GM23338 (cell line): ENCODE data around the gene AP1B1. TPM values are rescaled to one million over a fixed set of nuclear protein-coding genes. Genes with fewer than 3 reads are reported as not detected.

Source experiments
- ATAC-seq: fragments of 200-7000 bp; cut with Tn5 transposase; 3 replicates; pipeline ENCODE4 v1.9.1; 2020
- DNase-seq: peaks from one replicate; pipeline ENCODE4 v3.0.0-alpha.2; 2015; ENCODE audit warnings: low spot score
- H2AFZ ChIP-seq: fragments of 200-600 bp; sonication (generic); 2 replicates; pipeline ENCODE4 v1.8.0; 2016; ENCODE audit warnings: antibody characterized with exemption, mild to moderate bottlenecking, moderate library complexity
- H3F3A ChIP-seq: fragments of 200-600 bp; sonication (generic); replicated peaks from 2 replicates; pipeline ENCODE4 v1.8.0; 2017; ENCODE audit warnings: antibody characterized with exemption, mixed run types, low read depth
- H3K27ac ChIP-seq: fragments of 200-600 bp; sonication (generic); 2 replicates; pipeline ENCODE4 v1.6.1; 2016; ENCODE audit warnings: low read depth
- H3K27me3 ChIP-seq: fragments of 200-600 bp; sonication (generic); 2 replicates; pipeline ENCODE4 v1.8.0; 2016; ENCODE audit warnings: mild to moderate bottlenecking, mixed run types, moderate library complexity; ENCODE audit not compliant: insufficient read depth
- H3K36me3 ChIP-seq: fragments of 200-600 bp; sonication (generic); 2 replicates; pipeline ENCODE4 v1.8.0; 2016; ENCODE audit warnings: mild to moderate bottlenecking; ENCODE audit not compliant: insufficient read depth
- H3K4me1 ChIP-seq: fragments of 200-600 bp; sonication (generic); 2 replicates; pipeline ENCODE4 v1.8.0; 2016; ENCODE audit warnings: mild to moderate bottlenecking, moderate library complexity; ENCODE audit not compliant: insufficient read depth
- H3K4me2 ChIP-seq: fragments of 200-600 bp; sonication (generic); 2 replicates; pipeline ENCODE4 v1.7.1; 2017; ENCODE audit warnings: mixed run types
- H3K4me3 ChIP-seq: fragments of 200-600 bp; sonication (generic); 2 replicates; pipeline ENCODE4 v1.6.1; 2016; ENCODE audit warnings: mixed run types
- H3K79me2 ChIP-seq: fragments of 200-600 bp; sonication (generic); replicated peaks from 2 replicates; pipeline ENCODE4 v1.8.0; 2017; ENCODE audit warnings: mild to moderate bottlenecking; ENCODE audit not compliant: insufficient read depth
- H3K9me2 ChIP-seq: fragments of 200-600 bp; sonication (generic); 2 replicates; pipeline ENCODE4 v1.8.0; 2017; ENCODE audit not compliant: insufficient read depth
- H4K20me1 ChIP-seq: fragments of 200-600 bp; sonication (generic); replicated peaks from 2 replicates; pipeline ENCODE4 v1.8.0; 2017; ENCODE audit warnings: mild to moderate bottlenecking; ENCODE audit not compliant: insufficient read depth
- H3K27ac Mint-ChIP-seq: 2 replicates; pipeline ENCODE4 v1.8.0; 2020; ENCODE audit warnings: inconsistent platforms, mild to moderate bottlenecking, moderate library complexity, mixed read lengths
- H3K27me3 Mint-ChIP-seq: 3 replicates; pipeline ENCODE4 v1.8.0; 2022; ENCODE audit warnings: low read depth, mild to moderate bottlenecking, moderate library complexity, mixed read lengths, inconsistent platforms; ENCODE audit not compliant: insufficient read depth, poor library complexity
- H3K36me3 Mint-ChIP-seq: 3 replicates; pipeline ENCODE4 v1.8.0; 2021; ENCODE audit warnings: low read depth, mild to moderate bottlenecking, inconsistent platforms, moderate library complexity, mixed read lengths
- H3K4me1 Mint-ChIP-seq: 3 replicates; pipeline ENCODE4 v1.8.0; 2020; ENCODE audit warnings: mild to moderate bottlenecking, inconsistent platforms, mixed read lengths
- H3K4me3 Mint-ChIP-seq: 3 replicates; pipeline ENCODE4 v1.8.0; 2021; ENCODE audit warnings: moderate library complexity, mild to moderate bottlenecking, inconsistent platforms, mixed read lengths
- H3K9me3 Mint-ChIP-seq: 3 replicates; pipeline ENCODE4 v1.8.0; 2020; ENCODE audit warnings: moderate library complexity, mild to moderate bottlenecking, inconsistent platforms, mixed read lengths
- CREB1 ChIP-seq: fragments of 250-450 bp; sonication (Bioruptor Pico); IDR thresholded peaks from 2 replicates; pipeline ENCODE4 v1.5.0; 2020; ENCODE audit warnings: low read depth, mild to moderate bottlenecking, moderate library complexity
- EZH2 ChIP-seq: fragments of 200-600 bp; sonication (generic); IDR thresholded peaks from one replicate; pipeline ENCODE4 v1.8.0; 2017; ENCODE audit warnings: antibody characterized with exemption, mild to moderate bottlenecking, low read depth; ENCODE audit not compliant: unreplicated experiment
- EZH2phosphoT487 ChIP-seq: fragments of 200-600 bp; sonication (generic); IDR thresholded peaks from one replicate; pipeline ENCODE4 v1.8.1; 2018; ENCODE audit warnings: antibody characterized with exemption; ENCODE audit not compliant: unreplicated experiment
- JUNB ChIP-seq: IDR thresholded peaks from one replicate; pipeline ENCODE4 v1.6.1; 2016; ENCODE audit warnings: antibody characterized with exemption; ENCODE audit not compliant: unreplicated experiment
- NANOG ChIP-seq: IDR thresholded peaks from 2 replicates; pipeline ENCODE4 v1.6.1; 2016; ENCODE audit warnings: antibody characterized with exemption, borderline replicate concordance
- POLR2AphosphoS5 ChIP-seq: IDR thresholded peaks from 2 replicates; pipeline ENCODE4 v1.6.1; 2016; ENCODE audit warnings: antibody characterized with exemption, low read depth
- STAT1 ChIP-seq: IDR thresholded peaks from one replicate; pipeline ENCODE4 v1.6.1; 2016; ENCODE audit warnings: antibody characterized with exemption; ENCODE audit not compliant: unreplicated experiment
- ZNF114 ChIP-seq: fragments of 250-450 bp; sonication (Bioruptor Pico); IDR thresholded peaks from 2 replicates; pipeline ENCODE4 v1.5.0; 2020; ENCODE audit warnings: mild to moderate bottlenecking, moderate library complexity
- ZNF331 ChIP-seq: fragments of 250-450 bp; sonication (Bioruptor Pico); IDR thresholded peaks from 2 replicates; pipeline ENCODE4 v1.5.0; 2020; ENCODE audit warnings: low read depth, mild to moderate bottlenecking, moderate library complexity
- polyA plus RNA-seq: library from polyadenylated mRNA; unstranded; fragments of >200 nt; fragmentation: Nextera tagmentation; extraction: Ambion mirVana; gene quantifications from 2 replicates; pipeline ENCODE4 v1.2.1, GENCODE V29; 2016
- total RNA-seq: library from RNA; depleted of rRNA; stranded (reverse); fragments of >200 nt; shearing (Covaris generic); gene quantifications from 2 replicates; pipeline ENCODE4 v1.2.3, GENCODE V29; 2014
- TF ChIP-seq, protein P1 (sequence below): IDR thresholded peaks from 2 replicates; pipeline ENCODE4 v1.6.1; 2016; ENCODE audit warnings: antibody characterized with exemption
- TF ChIP-seq, protein P2 (sequence below): fragments of 250-450 bp; sonication (Bioruptor Pico); IDR thresholded peaks from 2 replicates; pipeline ENCODE4 v1.5.0; 2020; ENCODE audit warnings: mild to moderate bottlenecking, moderate library complexity
- TF ChIP-seq, protein P3 (sequence below), 2 experiments: fragments of 200-600 bp in 1 of 2; sonication (generic) in 1 of 2; conservative IDR thresholded peaks; 2 replicates each; pipeline versions ENCODE4 v1.5.1 to v1.6.1; 2016 to 2017; ENCODE audit warnings: antibody characterized with exemption in 2 of 2, low read depth in 2 of 2, mild to moderate bottlenecking in 2 of 2, moderate library complexity in 1 of 2
- TF ChIP-seq, protein P4 (sequence below): IDR thresholded peaks from one replicate; pipeline ENCODE4 v1.6.1; 2018; ENCODE audit warnings: antibody characterized with exemption; ENCODE audit not compliant: unreplicated experiment

AP1B1 gene
- total and polyA plus RNA-seq, 2 experiments from 2014 or later = 19.5 to 74.4 TPM

DNA sequence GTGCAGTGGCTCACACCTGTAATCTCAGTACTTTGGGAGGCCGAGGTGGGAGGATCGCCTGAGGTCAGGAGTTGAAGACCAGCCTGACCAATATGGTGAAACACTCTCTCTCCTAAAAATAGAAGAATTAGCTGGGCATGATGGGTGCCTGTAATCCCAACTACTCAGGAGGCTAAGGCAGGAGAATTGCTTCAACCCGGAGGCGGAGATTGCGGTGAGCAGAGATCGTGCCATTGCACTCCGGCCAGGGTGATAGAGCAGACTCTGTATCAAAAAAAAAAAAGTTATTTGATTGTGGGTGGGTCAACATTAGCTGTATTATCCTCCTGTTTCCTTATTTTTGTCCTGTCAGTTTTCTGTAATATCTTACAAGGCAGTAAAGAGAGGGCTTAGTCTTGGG lies 38.1 kb upstream of the AP1B1 start:
- no peaks in the 10 kb centered on the region for H3K9me3 Mint-ChIP-seq
- Histone ChIP-seq H3K36me3 (no peaks in the 10 kb centered on the region), H3F3A (no peaks in the 10 kb centered on the region), H3K9me2 (no peaks in the 10 kb centered on the region), H3K27ac (no peak overlapping the region), H3K4me1 (peaks cover 4% of the 10 kb centered on the region; the same call in 1 of the 2 replicates), H2AFZ (no peak overlapping the region), H3K4me2 (no peak overlapping the region), H3K79me2 (no peaks in the 10 kb centered on the region), H3K4me3 (no peak overlapping the region), H3K27me3 (no peaks in the 10 kb centered on the region), H4K20me1 (no peaks in the 10 kb centered on the region)
- ATAC-seq (no peak), DNase-seq (no peak)
- no peaks in the 10 kb centered on the region for H3K27me3 Mint-ChIP-seq
- H3K27ac Mint-ChIP-seq = no peak overlapping the region
- no peak overlapping the region for H3K4me3 Mint-ChIP-seq
- no peaks in the 10 kb centered on the region for H3K36me3 Mint-ChIP-seq
- peaks cover 10% of the 10 kb centered on the region; the same call in 2 of the 3 replicates for H3K4me1 Mint-ChIP-seq
- TF ChIP-seq EZH2 = no peak
- TF ChIP-seq STAT1 = no peak
- TF ChIP-seq NANOG = no peak
- TF ChIP-seq CREB1 (CRISPR knock-in tag) = no peak
- no peak for TF ChIP-seq JUNB
- no peak for TF ChIP-seq ZNF331 (CRISPR knock-in tag)
- no peak for TF ChIP-seq ZNF114 (CRISPR knock-in tag)
- TF ChIP-seq, protein P1, sequence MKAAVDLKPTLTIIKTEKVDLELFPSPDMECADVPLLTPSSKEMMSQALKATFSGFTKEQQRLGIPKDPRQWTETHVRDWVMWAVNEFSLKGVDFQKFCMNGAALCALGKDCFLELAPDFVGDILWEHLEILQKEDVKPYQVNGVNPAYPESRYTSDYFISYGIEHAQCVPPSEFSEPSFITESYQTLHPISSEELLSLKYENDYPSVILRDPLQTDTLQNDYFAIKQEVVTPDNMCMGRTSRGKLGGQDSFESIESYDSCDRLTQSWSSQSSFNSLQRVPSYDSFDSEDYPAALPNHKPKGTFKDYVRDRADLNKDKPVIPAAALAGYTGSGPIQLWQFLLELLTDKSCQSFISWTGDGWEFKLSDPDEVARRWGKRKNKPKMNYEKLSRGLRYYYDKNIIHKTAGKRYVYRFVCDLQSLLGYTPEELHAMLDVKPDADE = no peak
- TF ChIP-seq, protein P2, sequence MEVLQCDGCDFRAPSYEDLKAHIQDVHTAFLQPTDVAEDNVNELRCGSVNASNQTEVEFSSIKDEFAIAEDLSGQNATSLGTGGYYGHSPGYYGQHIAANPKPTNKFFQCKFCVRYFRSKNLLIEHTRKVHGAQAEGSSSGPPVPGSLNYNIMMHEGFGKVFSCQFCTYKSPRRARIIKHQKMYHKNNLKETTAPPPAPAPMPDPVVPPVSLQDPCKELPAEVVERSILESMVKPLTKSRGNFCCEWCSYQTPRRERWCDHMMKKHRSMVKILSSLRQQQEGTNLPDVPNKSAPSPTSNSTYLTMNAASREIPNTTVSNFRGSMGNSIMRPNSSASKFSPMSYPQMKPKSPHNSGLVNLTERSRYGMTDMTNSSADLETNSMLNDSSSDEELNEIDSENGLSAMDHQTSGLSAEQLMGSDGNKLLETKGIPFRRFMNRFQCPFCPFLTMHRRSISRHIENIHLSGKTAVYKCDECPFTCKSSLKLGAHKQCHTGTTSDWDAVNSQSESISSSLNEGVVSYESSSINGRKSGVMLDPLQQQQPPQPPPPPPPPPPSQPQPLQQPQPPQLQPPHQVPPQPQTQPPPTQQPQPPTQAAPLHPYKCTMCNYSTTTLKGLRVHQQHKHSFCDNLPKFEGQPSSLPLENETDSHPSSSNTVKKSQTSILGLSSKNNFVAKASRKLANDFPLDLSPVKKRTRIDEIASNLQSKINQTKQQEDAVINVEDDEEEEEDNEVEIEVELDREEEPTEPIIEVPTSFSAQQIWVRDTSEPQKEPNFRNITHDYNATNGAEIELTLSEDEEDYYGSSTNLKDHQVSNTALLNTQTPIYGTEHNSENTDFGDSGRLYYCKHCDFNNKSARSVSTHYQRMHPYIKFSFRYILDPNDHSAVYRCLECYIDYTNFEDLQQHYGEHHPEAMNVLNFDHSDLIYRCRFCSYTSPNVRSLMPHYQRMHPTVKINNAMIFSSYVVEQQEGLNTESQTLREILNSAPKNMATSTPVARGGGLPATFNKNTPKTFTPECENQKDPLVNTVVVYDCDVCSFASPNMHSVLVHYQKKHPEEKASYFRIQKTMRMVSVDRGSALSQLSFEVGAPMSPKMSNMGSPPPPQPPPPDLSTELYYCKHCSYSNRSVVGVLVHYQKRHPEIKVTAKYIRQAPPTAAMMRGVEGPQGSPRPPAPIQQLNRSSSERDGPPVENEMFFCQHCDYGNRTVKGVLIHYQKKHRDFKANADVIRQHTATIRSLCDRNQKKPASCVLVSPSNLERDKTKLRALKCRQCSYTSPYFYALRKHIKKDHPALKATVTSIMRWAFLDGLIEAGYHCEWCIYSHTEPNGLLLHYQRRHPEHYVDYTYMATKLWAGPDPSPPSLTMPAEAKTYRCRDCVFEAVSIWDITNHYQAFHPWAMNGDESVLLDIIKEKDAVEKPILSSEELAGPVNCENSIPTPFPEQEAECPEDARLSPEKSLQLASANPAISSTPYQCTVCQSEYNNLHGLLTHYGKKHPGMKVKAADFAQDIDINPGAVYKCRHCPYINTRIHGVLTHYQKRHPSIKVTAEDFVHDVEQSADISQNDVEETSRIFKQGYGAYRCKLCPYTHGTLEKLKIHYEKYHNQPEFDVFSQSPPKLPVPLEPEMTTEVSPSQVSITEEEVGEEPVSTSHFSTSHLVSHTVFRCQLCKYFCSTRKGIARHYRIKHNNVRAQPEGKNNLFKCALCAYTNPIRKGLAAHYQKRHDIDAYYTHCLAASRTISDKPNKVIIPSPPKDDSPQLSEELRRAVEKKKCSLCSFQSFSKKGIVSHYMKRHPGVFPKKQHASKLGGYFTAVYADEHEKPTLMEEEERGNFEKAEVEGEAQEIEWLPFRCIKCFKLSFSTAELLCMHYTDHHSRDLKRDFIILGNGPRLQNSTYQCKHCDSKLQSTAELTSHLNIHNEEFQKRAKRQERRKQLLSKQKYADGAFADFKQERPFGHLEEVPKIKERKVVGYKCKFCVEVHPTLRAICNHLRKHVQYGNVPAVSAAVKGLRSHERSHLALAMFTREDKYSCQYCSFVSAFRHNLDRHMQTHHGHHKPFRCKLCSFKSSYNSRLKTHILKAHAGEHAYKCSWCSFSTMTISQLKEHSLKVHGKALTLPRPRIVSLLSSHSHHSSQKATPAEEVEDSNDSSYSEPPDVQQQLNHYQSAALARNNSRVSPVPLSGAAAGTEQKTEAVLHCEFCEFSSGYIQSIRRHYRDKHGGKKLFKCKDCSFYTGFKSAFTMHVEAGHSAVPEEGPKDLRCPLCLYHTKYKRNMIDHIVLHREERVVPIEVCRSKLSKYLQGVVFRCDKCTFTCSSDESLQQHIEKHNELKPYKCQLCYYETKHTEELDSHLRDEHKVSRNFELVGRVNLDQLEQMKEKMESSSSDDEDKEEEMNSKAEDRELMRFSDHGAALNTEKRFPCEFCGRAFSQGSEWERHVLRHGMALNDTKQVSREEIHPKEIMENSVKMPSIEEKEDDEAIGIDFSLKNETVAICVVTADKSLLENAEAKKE = no peak
- TF ChIP-seq, protein P3, sequence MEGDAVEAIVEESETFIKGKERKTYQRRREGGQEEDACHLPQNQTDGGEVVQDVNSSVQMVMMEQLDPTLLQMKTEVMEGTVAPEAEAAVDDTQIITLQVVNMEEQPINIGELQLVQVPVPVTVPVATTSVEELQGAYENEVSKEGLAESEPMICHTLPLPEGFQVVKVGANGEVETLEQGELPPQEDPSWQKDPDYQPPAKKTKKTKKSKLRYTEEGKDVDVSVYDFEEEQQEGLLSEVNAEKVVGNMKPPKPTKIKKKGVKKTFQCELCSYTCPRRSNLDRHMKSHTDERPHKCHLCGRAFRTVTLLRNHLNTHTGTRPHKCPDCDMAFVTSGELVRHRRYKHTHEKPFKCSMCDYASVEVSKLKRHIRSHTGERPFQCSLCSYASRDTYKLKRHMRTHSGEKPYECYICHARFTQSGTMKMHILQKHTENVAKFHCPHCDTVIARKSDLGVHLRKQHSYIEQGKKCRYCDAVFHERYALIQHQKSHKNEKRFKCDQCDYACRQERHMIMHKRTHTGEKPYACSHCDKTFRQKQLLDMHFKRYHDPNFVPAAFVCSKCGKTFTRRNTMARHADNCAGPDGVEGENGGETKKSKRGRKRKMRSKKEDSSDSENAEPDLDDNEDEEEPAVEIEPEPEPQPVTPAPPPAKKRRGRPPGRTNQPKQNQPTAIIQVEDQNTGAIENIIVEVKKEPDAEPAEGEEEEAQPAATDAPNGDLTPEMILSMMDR (conservative IDR thresholded peaks at IDR 0.05; ENCODE audit: low read depth in 2 of 2) = no peak
- TF ChIP-seq, protein P4, sequence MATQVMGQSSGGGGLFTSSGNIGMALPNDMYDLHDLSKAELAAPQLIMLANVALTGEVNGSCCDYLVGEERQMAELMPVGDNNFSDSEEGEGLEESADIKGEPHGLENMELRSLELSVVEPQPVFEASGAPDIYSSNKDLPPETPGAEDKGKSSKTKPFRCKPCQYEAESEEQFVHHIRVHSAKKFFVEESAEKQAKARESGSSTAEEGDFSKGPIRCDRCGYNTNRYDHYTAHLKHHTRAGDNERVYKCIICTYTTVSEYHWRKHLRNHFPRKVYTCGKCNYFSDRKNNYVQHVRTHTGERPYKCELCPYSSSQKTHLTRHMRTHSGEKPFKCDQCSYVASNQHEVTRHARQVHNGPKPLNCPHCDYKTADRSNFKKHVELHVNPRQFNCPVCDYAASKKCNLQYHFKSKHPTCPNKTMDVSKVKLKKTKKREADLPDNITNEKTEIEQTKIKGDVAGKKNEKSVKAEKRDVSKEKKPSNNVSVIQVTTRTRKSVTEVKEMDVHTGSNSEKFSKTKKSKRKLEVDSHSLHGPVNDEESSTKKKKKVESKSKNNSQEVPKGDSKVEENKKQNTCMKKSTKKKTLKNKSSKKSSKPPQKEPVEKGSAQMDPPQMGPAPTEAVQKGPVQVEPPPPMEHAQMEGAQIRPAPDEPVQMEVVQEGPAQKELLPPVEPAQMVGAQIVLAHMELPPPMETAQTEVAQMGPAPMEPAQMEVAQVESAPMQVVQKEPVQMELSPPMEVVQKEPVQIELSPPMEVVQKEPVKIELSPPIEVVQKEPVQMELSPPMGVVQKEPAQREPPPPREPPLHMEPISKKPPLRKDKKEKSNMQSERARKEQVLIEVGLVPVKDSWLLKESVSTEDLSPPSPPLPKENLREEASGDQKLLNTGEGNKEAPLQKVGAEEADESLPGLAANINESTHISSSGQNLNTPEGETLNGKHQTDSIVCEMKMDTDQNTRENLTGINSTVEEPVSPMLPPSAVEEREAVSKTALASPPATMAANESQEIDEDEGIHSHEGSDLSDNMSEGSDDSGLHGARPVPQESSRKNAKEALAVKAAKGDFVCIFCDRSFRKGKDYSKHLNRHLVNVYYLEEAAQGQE = no peak
- TF ChIP-seq POLR2AphosphoS5 = no peak
- no peak for TF ChIP-seq EZH2phosphoT487
